Smooth muscle cell (in vitro differentiated cells): ENCODE results near the gene SCARB1. TPM values are rescaled to one million over a fixed set of nuclear protein-coding genes. Genes with fewer than 3 reads are reported as not detected.
"Not testable (repeated sequence)": the region's sequence is repeated elsewhere in the genome, so short reads cannot be mapped to it uniquely, and the experiment has no call there.

Experiments used
- DNase-seq: peaks from one replicate; lab custom pipeline; 2025; ENCODE audit not compliant: unreplicated experiment; lab: John Stamatoyannopoulos, UW
- H2AFZ ChIP-seq: fragments of 200-600 bp; sonication (generic); 2 replicates; pipeline ENCODE4 v1.6.0; 2016; ENCODE audit warnings: antibody characterized with exemption, low read depth, mild to moderate bottlenecking
- H3F3A ChIP-seq: fragments of 200-600 bp; sonication (generic); 2 replicates; pipeline ENCODE4 v1.6.0; 2017; ENCODE audit warnings: antibody characterized with exemption, low read depth
- H3K27ac ChIP-seq: fragments of 200-600 bp; sonication (generic); 2 replicates; pipeline ENCODE4 v1.5.1; 2016; ENCODE audit warnings: low read depth, mild to moderate bottlenecking
- H3K27me3 ChIP-seq: fragments of 200-600 bp; sonication (generic); 2 replicates; pipeline ENCODE4 v1.6.1; 2016; ENCODE audit warnings: low read depth, mild to moderate bottlenecking
- H3K36me3 ChIP-seq: fragments of 200-600 bp; sonication (generic); 2 replicates; pipeline ENCODE4 v1.5.1; 2016; ENCODE audit warnings: low read depth
- H3K4me1 ChIP-seq: fragments of 200-600 bp; sonication (generic); 2 replicates; pipeline ENCODE4 v1.5.1; 2016; ENCODE audit warnings: low read depth
- H3K4me2 ChIP-seq: fragments of 200-600 bp; sonication (generic); 2 replicates; pipeline ENCODE4 v1.6.0; 2016; ENCODE audit warnings: mild to moderate bottlenecking
- H3K4me3 ChIP-seq: fragments of 200-600 bp; sonication (generic); 2 replicates; pipeline ENCODE4 v1.5.1; 2016; ENCODE audit warnings: mild to moderate bottlenecking
- H3K79me2 ChIP-seq: fragments of 200-600 bp; sonication (generic); 2 replicates; pipeline ENCODE4 v1.6.0; 2016; ENCODE audit warnings: low read depth, mild to moderate bottlenecking
- H3K9ac ChIP-seq: fragments of 200-600 bp; sonication (generic); 2 replicates; pipeline ENCODE4 v1.6.0; 2016; ENCODE audit warnings: low read depth
- H3K9me3 ChIP-seq: fragments of 200-600 bp; sonication (generic); replicated peaks from 2 replicates; pipeline ENCODE4 v1.5.1; 2016; ENCODE audit warnings: low read depth
- H4K20me1 ChIP-seq: fragments of 200-600 bp; sonication (generic); 2 replicates; pipeline ENCODE4 v1.6.0; 2016; ENCODE audit warnings: low read depth
- WGBS: methylation state at CpG from one replicate; pipeline ENCODE4 v1.1.7; 2016; ENCODE audit warnings: low lambda C conversion rate; 5-methylcytosine and 5-hydroxymethylcytosine counted together
- polyA plus RNA-seq: library from polyadenylated mRNA; unstranded; fragments of >200 nt; fragmentation: Nextera tagmentation; extraction: Ambion mirVana; gene quantifications from 2 replicates; pipeline ENCODE4 v1.2.1, GENCODE V29; 2016
- total RNA-seq: library from RNA; depleted of rRNA; stranded (reverse); fragments of >200 nt; gene quantifications from 2 replicates; pipeline ENCODE4 v1.2.3, GENCODE V29; 2014
- TF ChIP-seq, protein P1 (sequence below): fragments of 200-600 bp; sonication (generic); IDR thresholded peaks from 2 replicates; pipeline ENCODE4 v1.5.1; 2017; ENCODE audit warnings: borderline replicate concordance, mild to moderate bottlenecking, antibody characterized with exemption; ENCODE audit not compliant: insufficient read depth, poor library complexity, severe bottlenecking

SCARB1 gene
- total and polyA plus RNA-seq, 2 experiments from 2014 or later: 6.8 to 10.1 TPM

DNA sequence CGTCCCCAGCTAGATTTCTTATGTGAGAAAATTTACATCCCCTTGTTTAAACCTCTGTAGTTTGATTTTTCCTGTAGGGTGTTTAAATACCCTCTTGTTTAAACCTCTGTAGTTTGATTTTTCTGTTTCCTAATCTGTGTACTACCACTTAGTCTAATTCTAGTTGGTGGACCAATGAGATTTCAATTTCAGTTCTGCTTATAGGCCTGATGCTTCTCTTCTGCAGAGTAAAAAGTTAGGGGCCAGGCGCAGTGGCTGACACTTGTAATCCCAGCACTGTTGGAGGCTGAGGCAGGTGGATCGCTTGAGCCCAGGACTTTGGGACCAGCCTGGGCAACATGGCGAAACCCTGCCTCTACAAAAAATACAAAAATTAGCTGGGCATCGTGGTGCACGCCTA is 39.3 kb upstream of the SCARB1 start:
- Histone ChIP-seq H3K27me3 (no peaks in the 10 kb centered on the region), H3K4me1 (no peaks in the 10 kb centered on the region), H3K4me3 (no peak overlapping the region), H3K9ac (no peak overlapping the region), H3F3A (peaks cover 5% of the 10 kb centered on the region), H3K4me2 (no peak overlapping the region), H3K9me3 (no peaks in the 10 kb centered on the region), H4K20me1 (peaks cover 18% of the 10 kb centered on the region), H3K27ac (no peak overlapping the region), H2AFZ (no peak overlapping the region), H3K36me3 (no peaks in the 10 kb centered on the region), H3K79me2 (no peaks in the 10 kb centered on the region)
- TF ChIP-seq, protein P1, sequence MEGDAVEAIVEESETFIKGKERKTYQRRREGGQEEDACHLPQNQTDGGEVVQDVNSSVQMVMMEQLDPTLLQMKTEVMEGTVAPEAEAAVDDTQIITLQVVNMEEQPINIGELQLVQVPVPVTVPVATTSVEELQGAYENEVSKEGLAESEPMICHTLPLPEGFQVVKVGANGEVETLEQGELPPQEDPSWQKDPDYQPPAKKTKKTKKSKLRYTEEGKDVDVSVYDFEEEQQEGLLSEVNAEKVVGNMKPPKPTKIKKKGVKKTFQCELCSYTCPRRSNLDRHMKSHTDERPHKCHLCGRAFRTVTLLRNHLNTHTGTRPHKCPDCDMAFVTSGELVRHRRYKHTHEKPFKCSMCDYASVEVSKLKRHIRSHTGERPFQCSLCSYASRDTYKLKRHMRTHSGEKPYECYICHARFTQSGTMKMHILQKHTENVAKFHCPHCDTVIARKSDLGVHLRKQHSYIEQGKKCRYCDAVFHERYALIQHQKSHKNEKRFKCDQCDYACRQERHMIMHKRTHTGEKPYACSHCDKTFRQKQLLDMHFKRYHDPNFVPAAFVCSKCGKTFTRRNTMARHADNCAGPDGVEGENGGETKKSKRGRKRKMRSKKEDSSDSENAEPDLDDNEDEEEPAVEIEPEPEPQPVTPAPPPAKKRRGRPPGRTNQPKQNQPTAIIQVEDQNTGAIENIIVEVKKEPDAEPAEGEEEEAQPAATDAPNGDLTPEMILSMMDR: no peak
- DNase-seq: no peak
- 95% methylated on average over 6 of the region's 6 CpGs for WGBS

DNA sequence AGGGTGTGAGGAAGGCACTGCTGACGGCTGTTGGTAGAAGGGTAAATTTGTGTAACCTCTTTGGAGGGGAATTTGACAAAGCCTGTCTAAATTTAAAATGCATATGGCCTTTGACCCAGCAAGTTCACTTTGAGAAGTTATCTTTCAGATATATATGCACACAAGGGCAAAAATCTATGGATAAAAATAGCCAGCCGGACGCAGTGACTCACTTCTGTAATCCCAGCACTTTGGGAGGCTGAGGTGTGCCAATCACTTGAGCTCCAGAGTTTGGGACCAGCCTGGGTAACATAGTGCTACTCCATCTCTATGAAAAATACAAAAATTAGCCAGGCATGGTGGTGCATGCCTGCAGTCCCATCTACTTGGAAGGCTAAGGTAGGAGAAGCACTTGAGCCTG is 37.3 kb upstream of the SCARB1 start:
- no peak overlapping the region for H3K4me2 ChIP-seq
- H3K27me3 ChIP-seq: no peaks in the 10 kb centered on the region
- H3F3A ChIP-seq: peaks cover 2% of the 10 kb centered on the region
- no peaks in the 10 kb centered on the region for H3K79me2 ChIP-seq
- no peak overlapping the region for H2AFZ ChIP-seq
- TF ChIP-seq, protein P1: no peak
- H4K20me1 ChIP-seq: peaks cover 3% of the 10 kb centered on the region
- no peaks in the 10 kb centered on the region for H3K36me3 ChIP-seq
- no peak overlapping the region for H3K27ac ChIP-seq
- H3K9ac ChIP-seq: no peak overlapping the region
- no peaks in the 10 kb centered on the region for H3K4me1 ChIP-seq
- 54% methylated on average over 3 of the region's 3 CpGs for WGBS
- H3K4me3 ChIP-seq: no peak overlapping the region
- DNase-seq: no peak
- H3K9me3 ChIP-seq: no peaks in the 10 kb centered on the region

DNA sequence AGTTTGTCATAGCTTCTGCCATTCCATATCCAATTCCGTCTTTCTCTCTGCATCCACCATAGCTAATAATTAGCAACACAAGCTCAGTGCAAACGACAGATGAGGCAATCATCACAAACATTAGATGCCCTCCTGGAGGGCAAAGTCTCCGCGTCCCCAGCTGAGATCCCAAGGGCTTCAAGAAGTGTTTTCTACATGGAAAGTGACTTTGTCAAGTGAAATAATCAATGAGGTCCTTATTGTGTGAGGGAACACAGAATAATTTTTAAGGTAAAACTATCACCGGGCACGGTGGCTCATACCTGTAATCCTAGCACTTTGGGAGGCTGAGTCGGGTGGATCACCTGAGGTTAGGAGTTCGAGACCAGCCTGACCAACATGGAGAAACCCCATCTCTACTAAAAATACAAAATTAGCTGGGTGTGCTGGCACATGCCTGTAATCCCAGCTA is 36.7 kb upstream of the SCARB1 start:
- not testable (repeated sequence) for DNase-seq, H3K9me3 ChIP-seq
- WGBS: 91% methylated on average over 8 of the region's 8 CpGs

DNA sequence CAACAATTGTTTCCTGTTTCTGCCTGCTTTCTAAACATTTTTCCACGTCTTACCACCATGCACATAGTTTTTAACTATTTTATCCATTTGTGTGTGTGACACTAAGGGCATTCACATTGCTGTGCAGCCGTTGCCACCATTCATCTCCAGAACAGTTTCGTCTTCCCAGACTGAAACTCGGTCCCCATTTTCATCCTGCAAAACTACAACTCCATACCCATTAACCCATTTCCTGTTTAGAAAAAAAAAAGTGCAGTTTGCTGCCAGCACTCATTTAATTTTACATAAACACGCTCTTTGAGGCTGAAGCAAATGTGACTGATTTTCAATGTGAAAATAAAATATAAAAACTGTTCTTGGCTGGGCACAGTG is 35.2 kb upstream of the SCARB1 start:
- no peak overlapping the region for H3K4me2 ChIP-seq
- 80% methylated on average over 5 of the region's 5 CpGs for WGBS

More for the DNA sequence above, 36.7 kb upstream of the SCARB1 start:
- H3K4me2 ChIP-seq, H3F3A ChIP-seq, H4K20me1 ChIP-seq, H3K4me3 ChIP-seq, H3K27me3 ChIP-seq, H3K9ac ChIP-seq, H2AFZ ChIP-seq, H3K79me2 ChIP-seq, H3K36me3 ChIP-seq, H3K27ac ChIP-seq, H3K4me1 ChIP-seq: not testable (repeated sequence)

More for the DNA sequence above, 35.2 kb upstream of the SCARB1 start:
- H3K79me2 ChIP-seq: no peaks in the 10 kb centered on the region
- H2AFZ ChIP-seq: no peak overlapping the region
- H3K4me1 ChIP-seq: no peaks in the 10 kb centered on the region
- H3K9me3 ChIP-seq: no peaks in the 10 kb centered on the region
- no peak for DNase-seq
- no peak overlapping the region for H3K27ac ChIP-seq
- H3K27me3 ChIP-seq: no peaks in the 10 kb centered on the region
- H3F3A ChIP-seq: no peaks in the 10 kb centered on the region
- H3K4me3 ChIP-seq: no peak overlapping the region
- H4K20me1 ChIP-seq: no peaks in the 10 kb centered on the region
- no peaks in the 10 kb centered on the region for H3K36me3 ChIP-seq
- TF ChIP-seq, protein P1: no peak
- H3K9ac ChIP-seq: no peak overlapping the region
